Loucy (cell line): ENCODE measurements around the gene SDK1.

Source experiments
- H2AFZ ChIP-seq: fragments of 200-600 bp; sonication (generic); 2 replicates; pipeline ENCODE4 v1.6.0; 2016; ENCODE audit warnings: antibody characterized with exemption, mild to moderate bottlenecking, low read length, moderate library complexity
- H3F3A ChIP-seq: fragments of 200-600 bp; 2 replicates; pipeline ENCODE4 v1.6.0; 2016; ENCODE audit warnings: antibody characterized with exemption, low read depth, mild to moderate bottlenecking
- H3K27me3 ChIP-seq: fragments of 200-600 bp; sonication (generic); 2 replicates; pipeline ENCODE4 v1.6.1; 2014; ENCODE audit warnings: low read length, mild to moderate bottlenecking; ENCODE audit not compliant: insufficient read depth, poor library complexity, severe bottlenecking
- H3K36me3 ChIP-seq: fragments of 200-600 bp; sonication (generic); 2 replicates; pipeline ENCODE4 v1.6.1; 2016; ENCODE audit warnings: low read length; ENCODE audit not compliant: insufficient read depth
- H3K4me1 ChIP-seq: fragments of 200-600 bp; sonication (generic); 2 replicates; pipeline ENCODE4 v1.5.1; 2014; ENCODE audit warnings: low read length, mild to moderate bottlenecking; ENCODE audit not compliant: insufficient read depth, poor library complexity, severe bottlenecking
- H3K4me2 ChIP-seq: fragments of 200-600 bp; sonication (generic); 2 replicates; pipeline ENCODE4 v1.6.0; 2014; ENCODE audit warnings: antibody characterized with exemption, low read length, low read depth, mild to moderate bottlenecking; ENCODE audit not compliant: poor library complexity, severe bottlenecking
- H3K4me3 ChIP-seq: fragments of 200-600 bp; sonication (generic); 2 replicates; pipeline ENCODE4 v1.5.1; 2014; ENCODE audit warnings: low read length, mild to moderate bottlenecking, mixed read lengths; ENCODE audit not compliant: poor library complexity, severe bottlenecking
- H3K79me2 ChIP-seq: fragments of 200-600 bp; sonication (generic); 2 replicates; pipeline ENCODE4 v1.6.1; 2014; ENCODE audit warnings: low read length; ENCODE audit not compliant: insufficient read depth
- H3K9ac ChIP-seq: fragments of 200-600 bp; sonication (generic); 2 replicates; pipeline ENCODE4 v1.6.0; 2014; ENCODE audit warnings: mild to moderate bottlenecking, low read depth, low read length, moderate library complexity; ENCODE audit not compliant: poor library complexity, severe bottlenecking
- H3K9me2 ChIP-seq: fragments of 200-600 bp; sonication (generic); replicated peaks from 2 replicates; pipeline ENCODE4 v1.6.1; 2016; ENCODE audit warnings: low read depth, low read length, mixed read lengths
- H3K9me3 ChIP-seq: fragments of 200-600 bp; sonication (generic); 2 replicates; pipeline ENCODE4 v1.6.1; 2014; ENCODE audit warnings: mild to moderate bottlenecking, antibody characterized with exemption, low read length, low read depth; ENCODE audit not compliant: insufficient read depth
- H4K20me1 ChIP-seq: fragments of 200-600 bp; sonication (generic); 2 replicates; pipeline ENCODE4 v1.6.0; 2014; ENCODE audit warnings: antibody characterized with exemption, low read length, mild to moderate bottlenecking; ENCODE audit not compliant: insufficient read depth, poor library complexity, severe bottlenecking
- EZH2phosphoT487 ChIP-seq: fragments of 200-600 bp; IDR thresholded peaks from 2 replicates; pipeline ENCODE4 v1.6.1; 2018; ENCODE audit warnings: antibody characterized with exemption, mild to moderate bottlenecking, moderate library complexity, borderline replicate concordance
- TF ChIP-seq, protein P1 (sequence below): fragments of 200-600 bp; sonication (generic); conservative IDR thresholded peaks from 2 replicates; pipeline ENCODE4 v1.5.1; 2014; ENCODE audit warnings: mild to moderate bottlenecking, antibody characterized with exemption, low read length

The SDK1 gene

DNA sequence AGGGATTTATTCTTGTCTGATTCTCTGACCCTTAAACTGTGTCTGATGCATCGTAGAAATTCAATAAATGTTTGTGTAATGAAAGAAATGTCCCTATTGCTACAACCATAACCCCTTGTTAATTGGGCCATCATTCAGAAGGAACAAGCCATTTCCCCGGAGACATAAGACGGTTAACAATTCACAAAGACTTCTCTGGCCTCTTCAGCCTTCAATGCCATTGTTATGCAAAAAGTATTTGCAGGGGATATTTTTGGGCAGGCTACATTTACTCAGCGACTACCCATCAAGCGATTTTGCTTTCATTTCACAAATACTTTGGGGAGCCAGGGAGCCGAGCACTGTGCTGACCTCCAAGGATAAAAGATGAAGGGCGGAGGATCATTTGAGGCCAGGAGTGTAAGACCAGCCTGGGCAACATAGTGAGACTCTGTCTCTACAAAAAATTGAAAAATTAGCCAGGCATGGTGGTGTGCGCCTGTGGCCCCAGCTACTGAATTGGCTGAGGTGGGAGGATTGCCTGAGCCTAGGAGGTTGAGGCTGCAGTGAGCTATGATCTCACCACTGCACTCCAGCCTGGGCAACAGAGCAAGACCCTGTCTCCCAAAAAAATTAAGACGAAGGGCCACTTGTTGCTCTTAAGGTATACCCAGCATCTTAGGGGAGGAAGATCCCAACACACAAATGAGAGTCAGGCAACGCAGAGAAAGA lies 20.0 kb upstream of the SDK1 start:
- no peak overlapping the region for H3K4me2 ChIP-seq
- no peak overlapping the region for H3K4me3 ChIP-seq
- no peaks in the 10 kb centered on the region for H3K9me2 ChIP-seq
- no peaks in the 10 kb centered on the region for H3K4me1 ChIP-seq
- TF ChIP-seq, protein P1, sequence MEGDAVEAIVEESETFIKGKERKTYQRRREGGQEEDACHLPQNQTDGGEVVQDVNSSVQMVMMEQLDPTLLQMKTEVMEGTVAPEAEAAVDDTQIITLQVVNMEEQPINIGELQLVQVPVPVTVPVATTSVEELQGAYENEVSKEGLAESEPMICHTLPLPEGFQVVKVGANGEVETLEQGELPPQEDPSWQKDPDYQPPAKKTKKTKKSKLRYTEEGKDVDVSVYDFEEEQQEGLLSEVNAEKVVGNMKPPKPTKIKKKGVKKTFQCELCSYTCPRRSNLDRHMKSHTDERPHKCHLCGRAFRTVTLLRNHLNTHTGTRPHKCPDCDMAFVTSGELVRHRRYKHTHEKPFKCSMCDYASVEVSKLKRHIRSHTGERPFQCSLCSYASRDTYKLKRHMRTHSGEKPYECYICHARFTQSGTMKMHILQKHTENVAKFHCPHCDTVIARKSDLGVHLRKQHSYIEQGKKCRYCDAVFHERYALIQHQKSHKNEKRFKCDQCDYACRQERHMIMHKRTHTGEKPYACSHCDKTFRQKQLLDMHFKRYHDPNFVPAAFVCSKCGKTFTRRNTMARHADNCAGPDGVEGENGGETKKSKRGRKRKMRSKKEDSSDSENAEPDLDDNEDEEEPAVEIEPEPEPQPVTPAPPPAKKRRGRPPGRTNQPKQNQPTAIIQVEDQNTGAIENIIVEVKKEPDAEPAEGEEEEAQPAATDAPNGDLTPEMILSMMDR = no peak
- TF ChIP-seq EZH2phosphoT487 = no peak
- H2AFZ ChIP-seq = no peak overlapping the region
- no peaks in the 10 kb centered on the region for H4K20me1 ChIP-seq
- H3K36me3 ChIP-seq = no peaks in the 10 kb centered on the region
- peaks cover 5% of the 10 kb centered on the region; the same call in 1 of the 2 replicates for H3K9me3 ChIP-seq
- H3K27me3 ChIP-seq = no peaks in the 10 kb centered on the region
- no peaks in the 10 kb centered on the region for H3K79me2 ChIP-seq
- no peaks in the 10 kb centered on the region for H3F3A ChIP-seq
- H3K9ac ChIP-seq = no peak overlapping the region

DNA sequence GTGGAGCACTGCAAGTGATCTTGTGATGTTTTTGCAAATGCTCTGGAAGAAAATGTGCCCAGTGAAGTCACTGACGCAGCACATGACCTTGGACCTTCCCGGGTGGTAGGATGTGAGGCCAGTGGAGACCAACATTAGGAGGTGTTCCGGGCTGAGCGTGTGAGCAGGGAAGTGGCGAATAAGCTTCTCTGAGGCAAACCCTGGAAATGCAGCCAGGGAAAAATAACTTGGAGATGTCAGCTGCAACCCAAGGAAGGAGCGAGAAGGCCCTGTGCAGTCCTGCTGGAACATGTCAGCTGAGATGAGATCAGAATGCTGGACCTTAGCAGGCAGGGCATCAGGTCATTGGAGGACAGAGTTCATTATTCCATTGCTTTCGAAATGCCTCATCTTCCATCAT lies 18.6 kb upstream of the SDK1 start:
- Histone ChIP-seq H3K79me2 (no peaks in the 10 kb centered on the region), H3K27me3 (no peaks in the 10 kb centered on the region)
- TF ChIP-seq EZH2phosphoT487 = no peak

DNA sequence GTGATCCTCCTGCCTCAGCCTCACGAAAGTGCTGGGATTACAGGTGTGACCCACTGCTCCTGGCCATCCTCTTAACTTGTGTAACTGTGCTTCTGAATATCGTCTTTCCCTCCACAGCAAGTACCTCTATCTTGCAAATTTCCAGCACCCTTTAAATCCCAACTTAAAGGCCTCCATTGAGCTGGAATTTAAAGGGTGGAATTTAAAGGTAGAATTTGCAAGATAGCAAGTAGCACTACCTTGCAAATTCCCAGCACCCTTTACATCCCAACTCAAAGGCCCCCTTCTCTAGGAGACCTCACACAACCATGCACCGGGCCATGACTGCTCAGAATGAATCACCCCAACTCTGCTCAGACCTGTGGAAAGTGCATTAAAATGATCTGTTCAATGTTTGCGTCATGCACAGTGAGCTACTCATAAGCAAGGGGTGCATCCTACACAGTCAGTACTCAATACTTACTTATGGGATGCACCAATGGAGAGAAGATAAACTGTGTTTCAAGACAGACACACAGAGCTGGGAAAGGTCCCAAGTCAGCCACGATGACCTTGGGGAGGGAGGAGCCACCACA lies 17.8 kb upstream of the SDK1 start:
- H4K20me1 ChIP-seq = no peaks in the 10 kb centered on the region
- H3K27me3 ChIP-seq = no peaks in the 10 kb centered on the region
- H3K9ac ChIP-seq = no peak overlapping the region
- TF ChIP-seq, protein P1 = no peak
- no peak for TF ChIP-seq EZH2phosphoT487
- no peaks in the 10 kb centered on the region for H3K9me3 ChIP-seq
- no peak overlapping the region for H2AFZ ChIP-seq
- H3F3A ChIP-seq = no peaks in the 10 kb centered on the region
- H3K36me3 ChIP-seq = no peaks in the 10 kb centered on the region
- no peaks in the 10 kb centered on the region for H3K4me1 ChIP-seq
- H3K4me3 ChIP-seq = no peak overlapping the region
- no peaks in the 10 kb centered on the region for H3K9me2 ChIP-seq
- H3K4me2 ChIP-seq = no peak overlapping the region
- H3K79me2 ChIP-seq = no peaks in the 10 kb centered on the region

More for the DNA sequence above, 18.6 kb upstream of the SDK1 start:
- Histone ChIP-seq H2AFZ (no peak overlapping the region), H3K9ac (no peak overlapping the region), H3K4me3 (no peak overlapping the region), H3K36me3 (no peaks in the 10 kb centered on the region), H3K4me2 (no peak overlapping the region), H4K20me1 (no peaks in the 10 kb centered on the region), H3K4me1 (no peaks in the 10 kb centered on the region), H3K9me2 (no peaks in the 10 kb centered on the region), H3F3A (no peaks in the 10 kb centered on the region), H3K9me3 (peaks cover 4% of the 10 kb centered on the region; the same call in 1 of the 2 replicates)
